ENCODE measurements around the gene SLC39A6.
"Not testable (repeated sequence)": the region's sequence is repeated elsewhere in the genome, so short reads cannot be mapped to it uniquely, and the experiment has no call there.

The SLC39A6 gene

DNA sequence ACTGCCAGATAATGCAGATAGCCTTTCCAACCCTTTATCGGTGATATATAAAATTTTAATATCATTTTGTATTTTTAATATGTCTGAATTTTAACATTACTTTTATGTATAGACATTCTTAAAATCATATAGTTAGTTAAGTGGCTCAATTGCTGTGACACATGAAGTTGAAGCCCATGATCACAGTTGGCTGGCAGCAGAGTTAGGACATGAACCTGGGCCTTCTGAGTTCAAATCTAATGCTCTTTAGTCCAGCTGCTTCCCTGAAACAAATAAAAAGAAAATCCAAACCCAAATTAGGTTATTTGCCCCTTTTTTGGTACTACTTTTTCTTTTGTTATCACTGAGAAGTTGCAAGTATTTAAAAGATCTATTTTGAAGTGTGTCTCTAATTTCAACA is 6.1 kb upstream of the SLC39A6 start:
- no peak for DNase-seq (ENCODE audit: low read depth in 2 of 2, low spot score in 1 of 2)

DNA sequence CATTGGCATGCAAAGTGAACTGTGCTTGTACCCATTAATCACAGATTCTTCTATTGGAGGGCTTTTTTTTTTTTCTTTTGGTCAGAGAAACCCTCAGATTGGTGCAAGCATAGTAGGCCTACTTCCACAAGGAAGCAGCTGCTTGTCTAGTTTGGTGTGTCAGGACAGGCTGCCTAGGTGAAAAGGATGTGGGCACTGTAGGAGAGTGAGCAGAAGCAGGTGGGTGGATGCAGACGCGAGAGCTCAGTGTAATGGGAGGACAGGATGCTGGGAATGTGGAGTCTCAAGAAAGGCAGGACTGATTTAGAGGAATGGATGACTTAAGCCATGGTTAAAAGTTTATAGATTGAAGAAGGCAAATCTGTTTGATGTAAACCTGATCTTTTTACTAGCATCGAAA is 3.6 kb upstream of the SLC39A6 start:
- no peak for DNase-seq (ENCODE audit: low read depth in 2 of 2, low spot score in 1 of 2)

DNA sequence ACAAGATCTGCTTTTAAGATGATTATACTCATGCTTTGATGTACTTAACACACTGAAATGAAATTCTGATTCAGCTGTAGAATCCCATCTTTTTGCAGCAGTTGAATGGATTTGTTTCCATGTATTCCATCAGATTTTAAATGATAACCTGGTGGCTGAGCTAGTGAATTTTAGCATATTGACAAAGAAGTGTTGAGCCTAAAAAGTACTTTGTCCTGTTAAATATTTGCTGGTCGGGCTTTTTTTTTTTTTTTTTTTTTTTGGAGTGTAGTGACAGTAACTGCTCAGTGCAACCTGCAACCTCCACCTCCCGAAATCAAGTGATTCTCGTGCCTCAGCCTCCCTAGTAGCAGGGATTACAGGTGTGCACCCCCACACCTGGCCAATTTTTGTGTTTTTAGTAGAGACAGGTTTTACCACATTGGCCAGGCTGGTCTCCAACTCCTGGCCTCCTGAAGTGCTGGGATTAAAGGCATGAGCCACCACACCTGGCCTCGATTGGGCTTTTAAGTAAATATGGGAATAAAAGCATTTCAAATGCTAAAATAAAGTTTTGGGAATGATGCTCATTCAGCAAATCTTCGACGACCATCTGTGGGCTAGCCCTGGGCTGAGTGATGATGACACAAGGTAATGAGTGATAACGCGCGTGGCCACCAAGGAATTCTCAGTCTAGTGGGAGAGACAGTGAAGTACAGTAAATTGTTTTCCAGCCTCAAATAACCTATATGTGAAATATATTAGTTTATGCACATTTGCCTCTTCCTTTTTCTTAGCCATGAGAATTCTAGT is 2.7 kb upstream of the SLC39A6 start:
- DNase-seq (ENCODE audit: low read depth in 2 of 2, low spot score in 1 of 2): no peak

DNA sequence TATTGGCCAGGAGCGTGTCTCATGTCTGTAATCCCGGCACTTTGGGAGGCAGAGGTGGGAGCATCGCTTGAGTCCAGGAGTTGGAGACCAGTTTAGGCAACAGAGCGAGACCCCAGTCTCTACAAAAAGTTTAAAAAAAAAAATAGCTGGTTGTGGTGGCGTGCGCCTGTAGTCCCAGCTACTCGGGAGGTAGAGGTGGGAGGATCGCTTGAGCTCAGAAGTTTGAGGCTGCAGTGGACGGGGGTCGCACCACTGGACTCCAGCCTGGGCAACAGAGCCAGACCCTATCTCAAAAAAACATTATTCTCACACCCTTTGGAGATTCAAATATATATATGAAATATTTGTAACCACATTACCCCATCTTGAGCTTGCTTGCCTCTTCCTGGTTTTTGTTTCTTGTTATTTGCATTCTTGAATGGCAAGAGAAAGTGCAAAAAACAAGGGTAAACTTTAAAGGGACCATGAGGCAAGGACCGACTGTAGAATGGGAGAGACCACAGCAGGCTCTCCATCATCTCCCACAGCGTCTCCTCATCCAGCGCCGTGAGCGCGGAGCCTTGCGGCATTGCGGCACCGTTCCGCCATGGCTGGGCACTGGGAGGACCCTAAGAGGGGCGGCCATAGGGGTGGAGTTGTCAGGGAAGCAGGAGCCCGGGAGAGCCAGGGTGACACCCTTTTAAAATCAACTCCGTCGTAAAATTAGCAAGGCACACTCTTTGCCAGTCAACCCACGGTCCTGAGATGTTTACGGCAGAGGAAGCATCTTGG is 1.9 kb upstream of the SLC39A6 start:
- no peak for DNase-seq (ENCODE audit: low read depth in 2 of 2, low spot score in 1 of 2)

DNA sequence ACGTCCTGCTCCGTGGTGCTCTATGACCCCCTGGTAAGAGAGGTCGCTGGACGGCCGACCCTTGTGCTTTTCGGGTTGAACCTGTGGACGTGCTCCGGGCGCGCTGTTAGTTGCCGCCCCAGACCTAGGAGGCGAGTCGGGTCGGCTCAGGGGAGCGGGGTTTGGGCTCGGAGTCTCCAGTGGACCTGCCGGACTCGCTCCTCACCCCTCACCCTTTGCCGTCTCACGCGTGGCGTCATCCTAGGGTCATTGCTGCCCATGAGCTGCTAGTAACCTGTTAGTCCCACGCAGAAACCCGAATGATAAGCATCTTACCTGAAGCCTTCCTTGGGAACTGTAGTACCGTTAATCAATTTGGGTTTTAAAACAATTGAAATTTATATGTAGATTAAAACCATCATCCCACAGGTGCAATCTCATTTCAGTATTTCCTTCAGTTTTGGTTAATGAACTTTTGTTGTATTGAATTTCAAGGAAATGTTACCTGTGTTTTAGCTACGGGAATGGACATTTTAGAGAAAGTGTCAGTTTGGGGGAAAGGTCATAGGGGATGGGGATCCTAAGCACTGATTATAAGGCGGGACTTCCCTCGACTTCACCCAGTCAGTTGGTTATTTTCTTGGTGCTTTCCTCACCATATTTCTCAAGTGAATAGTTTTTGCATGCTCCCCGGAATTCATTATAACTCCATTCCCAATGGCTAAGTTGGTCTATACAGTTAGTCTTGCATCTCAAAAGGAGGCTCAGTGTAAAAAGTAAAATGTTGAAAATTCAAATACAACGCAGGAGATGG is 1.1 kb upstream of the SLC39A6 start:
- no peak for DNase-seq (ENCODE audit: low read depth in 2 of 2, low spot score in 1 of 2)

DNA sequence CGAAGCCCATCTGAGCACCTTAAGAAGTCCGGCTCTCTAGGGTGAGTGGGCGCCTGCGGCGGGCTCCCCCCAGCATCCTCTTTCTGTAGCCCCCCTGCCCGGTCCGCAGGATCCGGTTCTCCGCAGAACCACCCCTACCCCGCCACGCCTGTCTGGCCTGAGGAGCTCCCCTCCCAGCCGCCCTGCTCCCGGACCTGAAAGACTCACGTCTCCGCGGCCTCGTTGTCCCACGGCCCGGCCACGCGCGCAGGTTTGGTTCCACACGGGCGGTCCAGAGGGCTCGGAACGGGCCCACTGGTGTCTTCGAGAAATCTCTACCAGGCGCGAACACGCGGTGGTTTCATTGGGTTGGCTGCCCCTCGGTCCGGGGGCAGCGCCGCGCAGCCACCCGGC is 237 bp downstream of the SLC39A6 start:
- peak in 1 of 2 donors; percentile 4 for DNase-seq (ENCODE audit: low read depth in 2 of 2, low spot score in 1 of 2)

DNA sequence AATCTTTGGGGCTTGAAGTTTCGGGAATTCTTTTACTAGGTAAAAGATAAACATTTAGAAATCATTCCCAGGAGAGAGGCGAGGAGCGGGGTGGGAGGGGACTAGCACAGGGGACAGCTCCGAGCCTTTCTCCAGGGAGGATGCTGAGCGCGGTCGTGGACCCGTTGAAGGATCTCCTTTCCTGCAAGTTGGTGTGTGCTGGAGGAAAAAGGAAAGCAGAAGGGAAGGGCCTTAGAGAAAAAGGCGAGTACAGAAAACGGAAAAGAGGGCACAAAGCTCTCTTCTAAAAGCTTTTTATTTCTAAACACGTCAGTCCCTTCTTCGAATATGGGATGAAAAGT is 640 bp downstream of the SLC39A6 start:
- DNase-seq (ENCODE audit: low read depth in 2 of 2, low spot score in 1 of 2): no peak

DNA sequence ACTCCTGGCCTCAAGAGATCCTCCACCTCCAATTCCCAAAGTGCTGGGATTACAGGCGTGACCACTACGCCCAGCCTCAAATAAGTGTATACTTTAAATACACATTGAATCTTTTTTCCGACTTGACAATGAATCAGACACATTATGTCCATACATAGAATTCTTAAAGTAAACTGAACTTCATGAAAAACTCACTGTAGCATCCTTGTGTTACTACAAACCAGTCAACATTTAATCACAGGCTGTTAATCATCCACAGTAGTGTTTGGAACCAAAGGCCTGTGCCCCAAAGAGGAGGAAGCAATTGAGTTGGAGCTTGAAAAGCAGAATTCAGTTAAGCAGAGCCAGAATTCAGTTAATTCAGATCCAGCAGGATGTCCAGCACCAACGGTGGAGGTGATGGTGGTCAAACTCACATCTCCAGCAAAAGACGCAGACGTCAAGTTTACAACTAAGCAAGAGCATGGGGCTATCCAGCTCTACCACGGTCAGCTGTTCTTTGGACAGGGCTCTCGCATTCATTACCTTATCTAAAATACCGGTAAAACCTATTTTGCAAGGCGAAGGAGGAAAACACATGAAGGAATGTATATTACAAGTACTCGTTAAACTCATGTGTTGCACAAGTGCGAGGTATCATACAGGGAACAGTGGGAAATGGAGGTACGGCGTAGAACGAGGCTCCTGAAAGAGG is 1.2 kb downstream of the SLC39A6 start:
- no peak for DNase-seq (ENCODE audit: low read depth in 2 of 2, low spot score in 1 of 2)

DNA sequence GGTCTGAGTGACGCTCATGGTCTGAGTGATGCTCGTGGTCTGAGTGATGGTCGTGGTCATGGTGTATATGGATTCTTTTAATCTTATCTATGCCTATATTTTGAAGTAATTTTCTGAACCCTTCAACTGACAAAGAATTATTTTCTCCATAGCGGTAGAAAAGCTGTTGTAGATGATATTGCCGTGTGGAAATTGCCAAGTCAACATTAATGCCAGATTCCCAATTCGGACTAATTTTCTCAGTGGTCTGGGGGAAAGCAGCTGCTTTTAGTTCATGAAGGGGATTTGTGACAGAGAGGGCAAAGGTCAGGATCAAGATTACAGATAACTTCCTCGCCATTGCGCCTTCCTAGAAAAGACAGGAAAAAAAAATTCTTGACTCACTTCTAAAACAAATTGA is 2.5 kb downstream of the SLC39A6 start:
- DNase-seq (ENCODE audit: low read depth in 2 of 2, low spot score in 1 of 2): no peak

DNA sequence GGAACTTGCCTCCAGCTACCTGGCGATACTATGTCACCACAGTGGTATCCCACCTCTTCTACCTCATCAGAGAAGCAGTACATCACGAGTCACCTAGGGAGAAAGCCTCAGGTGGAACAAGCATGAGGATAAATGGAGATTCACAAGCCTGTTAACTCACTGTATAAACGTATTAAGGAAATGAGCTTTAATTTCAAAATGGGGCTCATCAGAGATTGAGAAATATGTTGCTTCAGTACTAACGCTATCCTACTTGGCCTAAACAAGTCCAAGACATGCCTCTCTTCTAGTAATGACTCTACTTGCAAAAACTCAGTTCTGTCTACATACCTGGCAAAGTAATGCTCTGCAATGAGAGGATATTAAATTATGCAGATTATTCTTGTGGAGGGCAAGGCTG is 4.3 kb downstream of the SLC39A6 start:
- DNase-seq (ENCODE audit: low read depth in 2 of 2, low spot score in 1 of 2): no peak

DNA sequence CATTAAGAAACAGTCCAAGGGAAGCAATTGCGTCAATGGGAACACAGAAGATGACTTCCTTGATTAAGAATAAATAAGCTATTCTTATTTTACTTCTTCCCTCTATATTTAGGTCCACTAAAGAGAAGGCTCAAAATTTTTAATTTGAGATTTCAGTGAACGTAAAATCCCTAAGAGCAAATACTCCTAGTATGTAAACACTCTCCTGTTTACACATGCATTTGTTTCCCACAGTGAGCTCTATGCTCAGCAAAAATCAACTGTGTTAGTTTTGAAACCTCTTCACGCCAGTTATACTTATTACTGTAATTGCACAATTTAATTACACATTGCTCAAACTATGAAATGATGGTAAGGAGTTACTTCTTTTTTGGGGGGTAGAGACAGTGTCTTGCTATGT is 8.8 kb downstream of the SLC39A6 start:
- DNase-seq (ENCODE audit: low read depth in 2 of 2, low spot score in 1 of 2): no peak

DNA sequence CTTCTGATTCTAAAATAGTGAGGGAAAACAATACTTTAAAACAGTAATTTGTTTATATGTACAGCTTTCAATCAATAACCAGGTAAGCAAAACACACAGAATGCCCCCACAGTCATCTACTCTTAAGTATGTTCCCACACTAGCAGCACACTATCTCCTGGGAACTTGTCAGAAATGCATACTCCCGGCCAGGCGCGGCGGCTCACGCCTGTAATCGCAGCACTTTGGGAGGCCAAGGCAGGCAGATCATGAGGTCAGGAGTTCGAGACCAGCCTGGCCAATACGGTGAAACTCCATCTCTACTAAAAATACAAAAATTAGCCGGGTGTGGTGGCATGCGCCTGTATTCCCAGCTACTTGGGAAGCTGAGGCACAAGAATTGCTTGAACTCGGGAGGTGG is 12.4 kb downstream of the SLC39A6 start:
- not testable (repeated sequence) for DNase-seq (ENCODE audit: low read depth in 2 of 2, low spot score in 1 of 2)

DNA sequence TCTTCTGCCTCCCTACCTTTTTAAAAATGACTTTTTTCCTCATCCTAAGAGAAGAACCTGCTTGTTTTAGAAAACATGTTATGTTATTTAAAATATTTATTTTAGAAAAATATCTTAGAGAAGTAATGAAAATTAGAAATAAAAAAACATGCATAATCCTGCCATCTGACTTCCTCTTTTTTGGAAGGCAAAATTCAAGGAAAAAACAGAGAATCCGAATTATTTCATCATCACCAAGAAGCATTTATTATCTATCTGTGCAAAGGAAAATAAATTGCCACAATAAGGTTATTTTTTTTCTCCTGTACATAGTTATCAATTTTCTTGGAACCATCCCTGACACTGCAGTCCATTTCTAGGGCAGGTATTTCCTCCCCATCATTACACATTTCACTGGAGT is 14.4 kb downstream of the SLC39A6 start:
- DNase-seq (ENCODE audit: low read depth in 2 of 2, low spot score in 1 of 2): no peak

DNA sequence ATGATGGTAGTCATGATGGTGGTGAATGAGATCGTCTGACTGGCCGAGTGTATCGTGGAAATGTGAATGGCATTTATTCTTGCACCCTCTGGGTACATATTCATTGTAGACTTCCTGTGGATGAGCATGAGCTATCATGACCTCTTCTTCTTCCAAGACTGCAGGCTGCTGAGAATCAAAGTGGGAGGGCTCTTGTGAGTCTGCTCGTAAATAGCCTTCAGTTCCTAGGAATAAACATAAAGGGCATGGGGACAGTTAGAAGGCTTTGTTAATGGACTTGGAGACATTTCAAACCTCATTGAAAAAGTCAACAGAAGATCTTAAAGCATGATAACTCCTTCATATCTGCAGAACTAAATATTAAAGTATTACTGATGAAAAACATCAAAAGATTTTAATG is 14.9 kb downstream of the SLC39A6 start:
- DNase-seq (ENCODE audit: low read depth in 2 of 2, low spot score in 1 of 2): no peak

DNA sequence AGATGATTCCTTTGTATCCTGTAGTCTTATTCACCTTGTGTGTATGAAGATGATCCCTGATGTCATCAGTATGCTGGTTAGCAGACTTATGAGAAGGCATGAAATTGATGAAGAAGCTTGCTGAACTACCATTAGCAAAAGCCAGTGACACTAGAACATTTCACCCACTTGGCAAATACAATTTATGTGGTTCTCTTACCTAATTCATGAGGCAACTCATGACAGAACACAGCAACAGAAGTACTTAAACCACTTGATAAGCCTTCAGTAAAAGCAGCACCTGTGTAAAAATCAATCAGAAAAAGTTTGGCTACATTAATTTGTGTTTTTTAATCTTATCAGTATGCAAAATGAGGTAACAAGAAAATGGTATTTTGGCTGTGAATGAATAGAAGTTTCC is 16.8 kb downstream of the SLC39A6 start:
- DNase-seq (ENCODE audit: low read depth in 2 of 2, low spot score in 1 of 2): no peak

DNA sequence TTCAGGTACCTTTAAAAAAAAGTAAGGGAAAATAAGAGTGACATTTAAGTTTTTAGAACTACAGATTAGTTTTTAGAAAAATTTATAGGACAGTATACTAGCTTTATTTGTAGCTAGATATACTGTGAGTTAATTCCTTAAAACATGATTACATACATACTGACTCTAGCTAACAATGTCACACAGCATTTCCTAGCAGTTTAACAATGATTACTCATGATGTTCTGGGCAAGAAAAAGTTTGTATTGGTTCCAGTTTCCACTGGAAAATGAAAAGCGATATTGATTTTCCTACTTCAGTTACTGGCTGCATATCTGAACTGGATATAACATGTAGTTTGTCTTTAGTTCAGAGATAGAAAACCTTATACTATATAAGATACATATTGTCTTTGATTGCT is 19.4 kb downstream of the SLC39A6 start:
- no peak for DNase-seq (ENCODE audit: low read depth in 2 of 2, low spot score in 1 of 2)

DNA sequence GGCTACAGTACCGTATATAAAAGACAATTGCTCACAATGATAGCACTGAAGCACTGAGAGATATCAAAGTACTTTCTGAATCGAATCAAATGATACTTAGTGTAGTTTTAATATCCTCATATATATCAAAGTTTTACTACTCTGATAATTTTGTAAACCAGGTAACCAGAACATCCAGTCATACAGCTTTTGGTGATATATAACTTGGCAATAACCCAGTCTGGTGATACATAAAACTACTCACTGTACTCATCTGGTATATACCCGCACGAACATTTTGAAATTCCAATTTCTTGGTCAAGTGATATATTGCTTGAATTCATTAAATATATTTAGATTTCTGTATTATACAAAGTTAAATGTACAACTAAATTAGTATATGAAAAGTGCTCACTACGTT is 20.5 kb downstream of the SLC39A6 start:
- no peak for DNase-seq (ENCODE audit: low read depth in 2 of 2, low spot score in 1 of 2)

DNA sequence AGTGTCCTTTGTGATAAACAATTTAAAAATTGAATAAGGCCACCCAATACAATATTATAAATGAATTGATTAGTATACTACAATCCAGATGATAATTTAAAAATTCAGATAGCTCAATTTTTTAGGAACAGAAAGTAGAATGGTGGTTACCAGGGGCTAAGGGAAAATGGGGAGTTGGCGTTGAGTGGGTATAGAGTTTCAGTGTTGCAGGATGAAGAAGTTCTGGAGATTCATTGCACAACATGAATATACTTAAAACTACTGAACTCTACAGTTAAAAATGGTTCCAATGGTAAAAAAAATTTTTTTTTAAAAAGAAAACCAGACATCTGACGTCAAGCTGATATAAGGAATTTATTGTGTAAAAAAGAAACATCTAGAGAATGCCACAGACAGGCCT is 20.9 kb downstream of the SLC39A6 start:
- DNase-seq (ENCODE audit: low read depth in 2 of 2, low spot score in 1 of 2): no peak

DNA sequence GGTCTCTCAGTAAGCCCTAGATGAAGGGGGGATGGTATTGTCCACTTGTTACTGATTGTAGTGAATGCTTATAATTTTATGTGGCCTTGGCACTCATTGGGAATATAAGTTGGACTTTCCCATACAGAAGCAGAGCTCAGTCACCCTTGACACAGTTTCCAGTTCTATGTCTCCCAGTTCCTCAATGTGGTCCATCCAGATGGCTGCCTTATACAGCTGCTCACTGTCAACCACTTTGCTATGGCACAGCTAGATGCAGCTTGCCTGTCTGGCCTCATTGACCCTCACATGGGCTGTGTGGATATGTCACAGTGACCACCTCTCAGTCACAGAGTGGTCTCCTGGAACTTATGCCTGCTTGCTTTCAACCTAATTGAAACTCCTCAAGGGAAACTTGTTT is 21.7 kb downstream of the SLC39A6 start:
- no peak for DNase-seq (ENCODE audit: low read depth in 2 of 2, low spot score in 1 of 2)

DNA sequence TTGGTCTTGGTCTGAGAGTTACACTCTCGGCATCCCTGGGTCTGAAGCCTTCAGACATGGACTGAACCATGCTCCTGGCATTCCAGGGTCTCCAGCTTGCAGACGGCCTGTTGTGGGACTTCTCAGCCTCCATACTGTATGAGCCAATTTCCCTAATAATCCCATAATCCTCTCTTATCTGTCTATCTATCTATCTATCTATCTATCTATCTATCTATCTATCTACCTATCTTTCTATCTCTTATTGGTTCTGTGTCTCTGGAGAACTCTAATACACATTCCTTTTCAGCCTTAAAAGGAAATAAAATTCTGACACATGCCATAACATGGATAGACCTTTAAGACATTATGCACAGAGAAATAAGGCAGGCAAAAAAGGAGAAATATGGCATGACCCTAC is 24.4 kb downstream of the SLC39A6 start:
- DNase-seq (ENCODE audit: low read depth in 2 of 2, low spot score in 1 of 2): no peak

DNA sequence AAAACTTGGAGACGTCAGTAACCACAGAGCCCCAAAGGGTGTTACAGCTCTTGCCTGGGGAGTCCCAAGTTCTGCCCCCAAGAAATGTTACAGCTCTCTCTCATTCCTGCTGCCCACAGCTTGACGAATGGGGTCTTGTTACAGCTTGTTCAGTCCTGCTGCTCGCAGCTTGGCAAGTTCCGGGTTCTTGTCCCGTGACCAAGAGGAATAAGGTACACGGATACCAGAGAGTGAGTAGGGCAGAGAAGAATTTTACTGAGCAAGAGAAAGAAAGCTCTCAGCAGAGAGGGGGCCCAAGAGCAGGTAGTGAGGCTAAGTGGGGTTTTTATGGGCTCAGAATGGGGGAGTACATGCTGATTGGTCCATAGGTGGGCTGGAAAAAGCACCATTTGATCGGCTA is 27.2 kb downstream of the SLC39A6 start:
- DNase-seq (ENCODE audit: low read depth in 2 of 2, low spot score in 1 of 2): no peak

DNA sequence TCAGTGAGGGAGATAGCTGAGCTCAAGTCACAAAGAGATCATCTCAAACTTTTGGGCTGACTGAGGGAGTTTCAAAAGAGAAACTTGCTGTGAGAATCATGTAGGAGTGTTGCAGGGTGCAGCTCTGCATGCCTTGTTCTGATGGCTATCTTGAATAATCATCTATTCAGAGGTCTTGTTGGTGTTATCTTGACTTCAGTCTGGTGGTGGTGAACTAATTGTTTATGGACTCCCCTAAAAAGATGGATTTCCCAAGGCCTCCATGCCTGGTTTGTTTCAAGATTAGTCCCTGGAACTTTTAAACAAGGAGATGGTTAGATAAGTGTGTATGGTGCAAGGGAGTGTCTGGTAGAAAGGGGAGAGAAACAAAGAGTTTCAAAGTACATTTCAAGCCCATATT is 29.8 kb downstream of the SLC39A6 start:
- no peak for DNase-seq (ENCODE audit: low read depth in 2 of 2, low spot score in 1 of 2)
